Spleen (tissue), 11 donors: ENCODE data around the gene TNFRSF12A. TPM values are rescaled to one million over a fixed set of nuclear protein-coding genes. Genes with fewer than 3 reads are reported as not detected.

Experiments used
- DNase-seq: peaks from one replicate; pipeline ENCODE4 v3.0.0-alpha.2; 2020
- H3K27ac ChIP-seq, 8 donors: fragments of 200-600 bp; sonication (generic) in 7 of 8; 1 replicate in 4 of 8; 2 replicates in 4 of 8; pipeline versions ENCODE4 v1.5.0 to v1.8.0; 2016 to 2021; ENCODE audit warnings: inconsistent platforms in 4 of 8, mild to moderate bottlenecking in 4 of 8, moderate library complexity in 1 of 8
- H3K27me3 ChIP-seq, 7 donors: fragments of 200-600 bp; sonication (generic) in 6 of 7; replicated peaks in 1 of 7; 1 replicate in 4 of 7; 2 replicates in 3 of 7; pipeline versions ENCODE4 v1.5.0 to v1.8.0; 2016 to 2021; ENCODE audit warnings: inconsistent platforms in 3 of 7, mild to moderate bottlenecking in 1 of 7
- H3K36me3 ChIP-seq, 6 donors: fragments of 200-600 bp; sonication (generic) in 5 of 6; 1 replicate in 4 of 6; 2 replicates in 2 of 6; pipeline versions ENCODE4 v1.5.0 to v1.8.0; 2016 to 2021; ENCODE audit warnings: inconsistent platforms in 2 of 6
- H3K4me1 ChIP-seq, 6 donors: fragments of 200-600 bp; sonication (generic) in 5 of 6; 1 replicate in 3 of 6; 2 replicates in 3 of 6; pipeline versions ENCODE4 v1.5.0 to v1.8.0; 2016 to 2021; ENCODE audit warnings: inconsistent platforms in 3 of 6
- H3K4me3 ChIP-seq, 8 donors: fragments of 200-600 bp; sonication (generic) in 7 of 8; 1 replicate in 4 of 8; 2 replicates in 4 of 8; pipeline versions ENCODE4 v1.5.0 to v1.8.0; 2016 to 2021; ENCODE audit warnings: inconsistent platforms in 4 of 8, mild to moderate bottlenecking in 4 of 8, moderate library complexity in 2 of 8
- H3K9me3 ChIP-seq, 8 donors: fragments of 200-600 bp; sonication (generic) in 7 of 8; 1 replicate in 4 of 8; 2 replicates in 4 of 8; pipeline versions ENCODE4 v1.5.0 to v1.8.0; 2016 to 2021; ENCODE audit warnings: inconsistent platforms in 4 of 8
- CTCF ChIP-seq, 11 experiments: fragments of 200-600 bp in 7 of 11; fragments of 450-650 bp in 4 of 11; sonication (generic) in 4 of 11; IDR thresholded peaks in 8 of 11; conservative IDR thresholded peaks in 3 of 11; 1 replicate in 7 of 11; 2 replicates in 4 of 11; pipeline versions ENCODE4 v1.4.0 to v1.8.0; 2016 to 2021; ENCODE audit warnings: antibody characterized with exemption in 11 of 11, inconsistent platforms in 4 of 11, mild to moderate bottlenecking in 1 of 11
- POLR2A ChIP-seq, 3 donors: fragments of 450-650 bp; IDR thresholded peaks; one replicate each; pipeline ENCODE4 v1.5.1; 2017; ENCODE audit warnings: antibody characterized with exemption in 3 of 3, mild to moderate bottlenecking in 1 of 3
- POLR2AphosphoS5 ChIP-seq, 3 donors: sonication (generic); formaldehyde crosslinking; IDR thresholded peaks; one replicate each; pipeline ENCODE4 v1.5.1; 2017; ENCODE audit warnings: antibody characterized with exemption in 3 of 3
- WGBS, 5 donors: extraction: QIAGEN DNeasy Blood & Tissue Kit in 3 of 5; methylation state at CpG; one replicate each; pipeline versions ENCODE4 v1.1.5 to v1.1.7; 2013 to 2018; 5-methylcytosine and 5-hydroxymethylcytosine counted together
- intact Hi-C: fragments of 100-400 bp; cut with DNase I; formaldehyde crosslinking; loops from one replicate; pipeline ENCODE4 v1.15.0; 2023; ENCODE audit warnings: low total_unique reads
- polyA plus RNA-seq, 3 donors: library from polyadenylated mRNA; stranded (reverse); fragments of 200-250 nt; gene quantifications; one replicate each; pipeline ENCODE4 v1.2.1, GENCODE V29; 2013
- total RNA-seq, 7 donors: library from RNA; depleted of rRNA in 3 of 7; stranded (reverse); fragments of >200 nt in 3 of 7; fragmentation: NEBNext Ultra II Directional in 4 of 7; extraction: Animal tissue kit (Norgen Biotek cat#: 25700) in 4 of 7; gene quantifications; one replicate each; pipeline versions ENCODE4 v1.1.0 to v1.2.1, GENCODE V29; 2016 to 2021
- donor health status: healthy with polysubstance abuse.
- donor health status: DM: no; HTN: no; CAD: no; lungs with moderate emphysema.
- donor health status: DM: no; HTN: no; CAD: no.
- donor health status: Bipolar disorder and iron deficiency.
- donor health status: healthy.
- donor health status: DM: no; HTN: no; CAD: no.
- donor health status: DM: yes; HTN: yes; CAD: no.

The TNFRSF12A gene
- total and polyA plus RNA-seq, 10 donors, result 2.0 to 26.1 (median 8.0) TPM

GRCh38 chr16:3001316-3001715 is 18.9 kb upstream of the TNFRSF12A start:
- TF ChIP-seq POLR2A (IDR thresholded peaks at IDR 0.05) (no peak), POLR2AphosphoS5 (IDR thresholded peaks at IDR 0.05) (no peak), CTCF (IDR thresholded peaks at IDR 0.05 in 8 of 11, conservative IDR thresholded peaks at IDR 0.05 in 3 of 11) (no peak)
- Histone ChIP-seq H3K4me3 (no peak overlapping the region), H3K27ac (no peak overlapping the region), H3K36me3 (no peaks in the 10 kb centered on the region), H3K4me1 (peaks cover 0 to 27% (median 16%) of the 10 kb centered on the region in 6 donors), H3K27me3 (peaks cover 0 to 42% (median 3%) of the 10 kb centered on the region in 7 donors), H3K9me3 (no peaks in the 10 kb centered on the region)
- WGBS, 5 donors, result 67 to 87% (median 81%) methylated on average over 8 to 12 of the region's 12 CpGs
- DNase-seq, result no peak
- intact Hi-C loops, result no loop called here

- Histone ChIP-seq H3K9me3 (no peaks in the 10 kb centered on the region), H3K27me3 (peaks cover 0 to 51% (median 8%) of the 10 kb centered on the region in 7 donors), H3K4me1 (peaks cover 18 to 51% (median 38%) of the 10 kb centered on the region in 6 donors), H3K36me3 (no peaks in the 10 kb centered on the region), H3K4me3 (peak overlapping the region in 7 of 8 donors; percentile 23 to 72 (median 35)), H3K27ac (peak overlapping the region in 3 of 8 donors; percentile 78 to 92 (median 84))
- WGBS, 5 donors, result 8 to 15% (median 10%) methylated on average over 31 to 58 of the region's 58 CpGs
- DNase-seq, result peak; percentile 98
- TF ChIP-seq CTCF (IDR thresholded peaks at IDR 0.05 in 8 of 11, conservative IDR thresholded peaks at IDR 0.05 in 3 of 11) (peak; percentile 39 to 81 (median 63)), POLR2AphosphoS5 (IDR thresholded peaks at IDR 0.05) (peak; percentile 59 to 85 (median 78)), POLR2A (IDR thresholded peaks at IDR 0.05) (no peak)
- intact Hi-C loops, result no loop called here
Measured at GRCh38 chr16:3003582-3004270, 16.4 kb upstream of the TNFRSF12A start.

GRCh38 chr16:3004319-3004718 is 15.8 kb upstream of the TNFRSF12A start:
- Histone ChIP-seq H3K36me3 (no peaks in the 10 kb centered on the region), H3K4me1 (peaks cover 18 to 57% (median 42%) of the 10 kb centered on the region in 6 donors), H3K27me3 (peaks cover 0 to 53% (median 8%) of the 10 kb centered on the region in 7 donors), H3K4me3 (peak overlapping the region in 4 of 8 donors; percentile 35 to 72 (median 38)), H3K27ac (peak overlapping the region in 3 of 8 donors; percentile 78 to 92 (median 84)), H3K9me3 (no peaks in the 10 kb centered on the region)
- no peak for TF ChIP-seq POLR2AphosphoS5 (IDR thresholded peaks at IDR 0.05)
- WGBS, 5 donors, result 0 to 2% (median 1%) methylated on average over 16 to 67 of the region's 67 CpGs
- intact Hi-C loops, result no loop called here
- no peak for DNase-seq

GRCh38 chr16:3004781-3005284 is 15.3 kb upstream of the TNFRSF12A start:
- Histone ChIP-seq H3K9me3 (no peaks in the 10 kb centered on the region), H3K27me3 (peaks cover 0 to 58% (median 8%) of the 10 kb centered on the region in 7 donors), H3K36me3 (no peaks in the 10 kb centered on the region), H3K27ac (peak overlapping the region in 7 of 8 donors; percentile 21 to 92 (median 76)), H3K4me1 (peaks cover 18 to 62% (median 44%) of the 10 kb centered on the region in 6 donors), H3K4me3 (peak overlapping the region in 7 of 8 donors; percentile 9 to 72 (median 34))
- peak in 1 of 3 donors; percentile 37 for TF ChIP-seq POLR2AphosphoS5 (IDR thresholded peaks at IDR 0.05)
- TF ChIP-seq POLR2A (IDR thresholded peaks at IDR 0.05), result no peak
- intact Hi-C loops, result no loop called here
- WGBS, 5 donors, result 12 to 21% (median 20%) methylated on average over 19 to 25 of the region's 25 CpGs
- peak; percentile 89 for DNase-seq
